Measurements from ENCODE around the gene TENT4A.
"Not testable (repeated sequence)": the region's sequence is repeated elsewhere in the genome, so short reads cannot be mapped to it uniquely, and the experiment has no call there.

TENT4A gene

DNA sequence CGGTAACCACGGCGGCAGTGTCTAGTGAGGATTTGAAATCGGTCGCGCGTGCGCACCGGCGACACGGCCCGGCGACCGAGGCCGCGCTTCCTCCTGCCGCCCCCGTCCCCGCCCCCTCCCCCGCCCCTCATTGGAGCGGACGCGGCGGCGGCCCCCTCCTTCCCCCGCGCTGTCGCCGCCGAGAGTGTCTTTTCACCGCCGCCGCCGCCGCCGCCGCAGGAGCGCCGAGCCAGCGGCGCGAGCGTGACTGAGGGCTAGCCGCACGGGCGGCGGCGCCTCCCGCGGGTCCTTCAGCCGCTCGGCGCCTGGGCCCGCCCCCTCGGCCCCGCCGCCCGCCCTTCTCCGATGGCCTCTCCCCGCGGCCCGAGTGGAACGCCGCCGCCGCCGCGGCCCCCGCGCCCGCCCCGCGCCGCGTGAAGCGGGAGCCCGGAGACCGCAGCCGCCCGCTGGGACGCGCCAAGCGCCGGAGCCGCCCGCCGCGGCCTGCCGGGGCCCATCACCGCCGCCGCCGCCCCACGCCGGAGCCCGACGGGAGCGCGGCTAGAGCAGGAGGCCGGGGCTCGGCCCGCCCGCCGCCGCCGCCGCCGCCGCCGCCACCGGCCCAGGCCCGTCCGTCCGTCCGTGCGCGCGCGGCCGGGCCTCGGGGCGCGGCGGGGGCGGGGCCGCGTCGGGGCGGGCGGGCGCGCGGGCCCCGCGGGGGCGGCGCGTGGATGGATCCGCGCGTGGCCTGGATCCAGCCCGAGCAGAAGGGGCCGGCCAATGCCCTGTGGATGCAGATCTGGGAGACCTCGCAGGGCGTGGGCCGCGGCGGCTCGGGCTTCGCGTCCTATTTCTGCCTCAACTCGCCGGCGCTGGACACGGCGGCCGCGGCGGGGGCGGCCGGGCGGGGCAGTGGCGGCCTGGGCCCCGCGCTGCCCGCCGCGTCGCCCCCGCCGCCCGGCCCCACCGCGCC is at the start of gene TENT4A:
TENT4A (plus strand) TSS at position 159 of the 952 bp plus-strand sequence; CDS start at position 711, 552 bp downstream.
- peak; percentile 52 for DNase-seq

- DNase-seq: no peak
Measured at GRCh38 chr5:6666762-6667161, 46.5 kb upstream of the TENT4A start.

GRCh38 chr5:6667648-6668047 is 45.6 kb upstream of the TENT4A start:
- DNase-seq: no peak

GRCh38 chr5:6668717-6669116 is 44.5 kb upstream of the TENT4A start:
- not testable (repeated sequence) for DNase-seq

- DNase-seq: no peak
Measured at GRCh38 chr5:6673031-6673430, 40.2 kb upstream of the TENT4A start.

GRCh38 chr5:6673963-6674362 is 39.3 kb upstream of the TENT4A start:
- DNase-seq: no peak

GRCh38 chr5:6674421-6674820 is 38.8 kb upstream of the TENT4A start:
- DNase-seq: no peak

DNA sequence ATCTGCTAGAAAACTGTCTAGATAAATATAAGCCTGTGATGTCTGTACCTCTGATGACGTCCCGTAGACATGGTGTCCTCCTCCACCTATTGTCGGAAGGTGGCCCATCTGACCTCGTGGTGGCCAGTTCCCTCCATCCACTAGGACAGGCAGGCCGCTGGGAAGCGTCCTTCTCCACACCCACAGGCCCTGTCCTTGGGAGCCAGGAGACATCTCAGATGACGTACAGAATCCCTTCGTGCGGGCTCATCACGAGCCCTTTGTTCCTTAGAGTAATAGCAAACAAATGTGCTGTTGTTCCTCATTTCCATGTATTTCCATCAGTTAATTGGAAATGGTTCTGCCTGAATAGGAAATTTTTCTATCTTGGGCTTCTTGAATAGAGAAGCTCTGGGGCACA is 38.3 kb upstream of the TENT4A start:
- DNase-seq: no peak

- no peak for DNase-seq
Measured at GRCh38 chr5:6675784-6676491, 37.3 kb upstream of the TENT4A start.

DNA sequence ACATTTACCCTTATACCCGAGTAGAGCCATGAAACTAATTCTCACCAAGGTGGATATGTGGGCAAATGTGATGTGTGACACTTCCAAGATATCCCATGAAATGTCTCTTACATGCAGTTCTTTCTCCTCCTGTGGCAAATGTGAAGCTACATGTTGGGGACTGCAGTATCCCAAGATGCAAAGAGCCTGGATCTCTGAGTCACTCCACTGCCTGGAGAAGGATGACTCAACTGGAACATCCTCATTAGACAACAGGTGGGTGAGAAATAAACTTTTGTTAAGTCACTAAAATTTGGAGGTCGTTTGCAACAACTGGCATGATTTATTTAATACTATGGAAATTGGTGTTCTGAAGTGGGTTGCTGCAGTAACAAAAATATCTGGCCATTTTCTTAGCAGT is 36.5 kb upstream of the TENT4A start:
- DNase-seq: no peak

DNA sequence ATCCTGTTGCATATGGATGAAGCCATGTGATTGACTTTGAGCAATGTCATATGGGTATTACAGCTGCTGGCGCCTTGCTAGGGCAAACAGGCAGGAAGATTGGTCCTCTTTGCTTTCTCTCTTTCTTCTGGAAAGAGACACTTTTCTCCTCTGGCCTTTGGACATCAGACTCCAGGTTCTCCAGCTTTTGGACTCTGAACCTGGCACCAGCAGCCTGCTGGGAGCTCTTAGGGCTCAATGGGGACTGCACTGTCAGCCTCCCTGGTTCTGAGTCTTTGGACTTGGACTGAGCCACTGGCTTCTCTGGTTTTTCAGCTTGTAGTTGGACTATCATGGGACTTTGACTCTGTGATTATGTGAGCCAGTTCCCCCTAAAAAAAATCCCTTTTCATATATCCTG is 34.8 kb upstream of the TENT4A start:
- no peak for DNase-seq

DNA sequence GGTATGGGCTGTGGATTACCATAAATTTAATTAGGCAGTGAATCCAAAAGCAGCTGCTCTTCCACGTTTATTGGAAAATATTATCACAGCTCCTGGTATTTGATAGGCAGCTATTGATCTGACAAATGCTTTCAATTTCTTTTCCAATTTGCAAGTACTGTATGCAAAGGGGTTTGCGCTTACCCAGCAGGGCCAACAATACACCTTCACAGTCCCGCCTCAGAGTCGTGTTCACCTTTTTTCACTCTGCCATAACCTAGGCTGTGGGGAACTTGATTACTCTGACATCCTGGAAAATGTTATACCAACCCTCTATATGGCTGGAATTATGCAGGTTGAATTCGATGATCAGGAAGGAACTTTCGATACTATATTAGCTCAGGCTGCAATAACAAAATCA is 32.3 kb upstream of the TENT4A start:
- no peak for DNase-seq

DNA sequence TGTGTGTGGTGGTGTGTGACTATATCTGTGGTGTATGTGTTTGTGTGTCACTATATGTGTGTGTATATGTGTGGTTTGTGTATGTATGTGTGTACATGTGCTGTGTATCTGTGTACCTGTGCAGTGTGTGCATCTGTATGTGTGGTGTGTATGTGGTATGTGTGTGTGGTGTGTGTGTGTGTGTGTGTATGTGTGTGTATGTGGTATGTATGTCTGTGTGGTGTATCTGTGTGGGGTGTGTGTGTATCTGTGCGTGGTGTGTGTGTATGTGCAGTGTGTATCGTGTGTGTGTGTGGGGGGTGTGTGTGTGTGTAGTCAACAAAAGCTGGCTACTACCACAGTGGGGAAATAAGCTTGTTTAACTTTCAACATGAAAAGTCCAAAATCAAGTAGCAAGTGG is 31.6 kb upstream of the TENT4A start:
- no peak for DNase-seq

DNA sequence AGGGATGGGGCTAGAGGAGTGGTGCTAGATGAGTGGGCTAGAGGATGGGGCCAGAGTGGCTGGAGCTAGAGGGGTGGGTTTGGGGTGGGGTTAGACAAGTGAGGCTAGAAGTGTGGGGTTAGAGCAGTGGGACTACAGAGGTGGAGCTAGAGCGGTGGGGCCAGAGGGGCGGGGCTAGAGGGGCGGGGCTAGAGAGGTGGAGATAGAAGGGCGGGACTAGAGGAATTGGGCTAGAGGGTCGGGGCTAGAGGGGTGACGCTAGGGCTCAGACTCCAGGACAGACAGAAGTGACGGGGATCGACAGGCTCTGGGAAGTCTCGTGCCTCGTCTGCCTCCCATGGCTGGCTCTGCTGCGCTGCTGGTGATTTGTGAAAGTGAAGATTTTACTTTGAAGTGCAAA is 31.0 kb upstream of the TENT4A start:
- no peak for DNase-seq

GRCh38 chr5:6683241-6683640 is 30.0 kb upstream of the TENT4A start:
- no peak for DNase-seq

DNA sequence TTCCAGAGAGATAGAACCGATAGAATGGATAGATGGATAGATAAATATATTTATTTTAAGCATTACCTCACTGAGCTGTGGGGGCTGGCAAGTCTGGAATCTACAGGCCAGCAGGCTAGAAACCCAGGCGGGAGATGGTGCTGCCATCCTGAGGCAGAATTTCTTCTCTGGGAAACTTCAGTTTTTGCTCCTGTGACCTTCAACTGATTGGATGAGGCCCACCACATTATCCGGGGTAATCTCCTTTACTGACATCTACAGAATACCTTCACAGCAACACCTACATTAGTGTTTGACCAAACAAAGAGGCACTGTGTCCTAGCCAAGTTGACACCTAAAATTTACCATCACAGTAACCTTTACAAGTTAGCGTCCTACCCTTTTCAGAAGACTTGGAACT is 29.2 kb upstream of the TENT4A start:
- DNase-seq: no peak

DNA sequence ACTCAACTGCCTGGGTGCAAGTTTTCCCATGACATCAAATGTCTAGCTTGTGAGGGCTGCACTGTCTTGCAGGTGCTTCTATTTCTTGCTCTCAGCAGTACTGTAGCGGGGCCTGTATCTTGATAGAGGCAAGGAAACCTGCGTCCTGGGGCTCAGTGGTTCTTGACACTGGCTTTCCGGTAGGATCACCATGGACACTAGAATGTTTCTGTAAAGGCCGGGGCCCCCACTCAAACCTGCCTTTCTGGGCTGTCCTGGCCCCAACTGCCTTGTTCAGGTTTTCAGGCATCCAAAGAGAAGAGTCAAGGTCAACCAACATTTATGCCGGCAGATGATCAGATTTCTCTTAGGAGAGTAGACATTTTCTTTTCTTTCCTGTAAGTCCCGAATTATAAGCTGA is 26.7 kb upstream of the TENT4A start:
- DNase-seq: no peak

DNA sequence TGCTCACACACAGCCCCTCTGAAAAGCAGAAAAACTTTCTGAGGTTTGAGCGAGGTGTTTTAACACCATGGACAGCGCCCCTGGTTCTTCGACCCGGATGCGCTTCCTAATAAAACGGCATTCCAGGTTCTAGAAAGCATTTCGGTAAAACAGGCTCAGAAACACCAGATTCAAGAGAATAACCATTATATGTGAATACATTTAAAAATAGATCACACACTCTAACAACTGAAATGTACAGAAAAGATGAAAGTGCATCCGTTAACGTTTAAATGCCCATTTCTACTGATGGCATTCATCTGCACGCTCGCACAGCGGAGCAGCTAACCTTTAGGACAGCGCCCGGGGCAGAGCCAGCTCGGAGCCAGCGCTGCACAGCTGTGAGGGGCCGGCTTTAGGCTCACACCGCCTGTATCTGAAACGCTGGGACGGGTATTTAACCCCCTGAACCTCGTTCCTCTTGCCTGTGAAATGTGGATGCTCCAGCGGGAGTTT is 26.3 kb upstream of the TENT4A start:
- no peak for DNase-seq

- no peak for DNase-seq
Measured at GRCh38 chr5:6687505-6687904, 25.7 kb upstream of the TENT4A start.

DNA sequence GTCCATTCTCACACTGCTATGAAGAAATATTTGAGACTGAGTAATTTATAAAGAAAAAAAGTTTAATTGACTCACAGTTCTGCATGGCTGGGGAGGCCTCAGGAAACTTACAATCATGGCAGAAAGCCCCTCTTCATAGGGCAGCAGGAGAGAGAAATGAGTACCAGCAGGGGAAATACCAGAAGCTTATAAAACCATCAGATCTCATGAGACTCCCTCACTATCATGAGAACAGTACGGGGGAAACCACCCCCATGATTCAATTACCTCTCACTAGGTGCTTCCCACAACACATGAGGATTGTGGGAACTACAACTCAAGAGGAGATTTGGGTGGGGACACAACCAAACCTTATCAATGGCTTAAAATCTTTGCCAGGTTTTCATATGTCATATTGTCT is 20.3 kb upstream of the TENT4A start:
- DNase-seq: no peak

GRCh38 chr5:6698696-6699095 is 14.5 kb upstream of the TENT4A start:
- no peak for DNase-seq

DNA sequence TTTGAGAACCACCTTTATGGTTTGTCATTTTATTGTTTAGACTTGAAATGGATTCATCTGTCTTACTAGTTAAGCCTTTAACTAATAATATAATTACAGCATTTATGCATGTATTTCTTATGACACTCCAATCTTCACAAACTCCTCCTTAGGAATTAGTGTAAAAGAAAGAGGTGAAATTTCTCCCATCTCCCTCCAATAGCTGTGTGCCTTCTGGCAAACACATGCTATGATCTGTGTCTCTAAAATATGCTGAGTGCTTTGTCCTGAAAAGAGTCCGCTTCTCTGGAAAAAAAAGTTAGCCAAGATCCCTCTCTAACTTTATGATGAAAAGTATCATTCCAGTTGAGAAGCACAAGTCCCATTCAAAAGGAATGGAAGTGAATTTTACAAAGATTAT is 13.9 kb upstream of the TENT4A start:
- no peak for DNase-seq

- no peak for DNase-seq
Measured at GRCh38 chr5:6700074-6700684, 13.1 kb upstream of the TENT4A start.

Measured in activated CD4-positive, CD25-positive, alpha-beta regulatory T cell treated with anti-CD3 and anti-CD28 coated beads, Interleukin-2, amount 50 U/mL, for 72 hours (primary cell).